ENCODE results near the gene RSAD1.

Gene RSAD1

GRCh38 chr17:50458270-50458669 lies 20.4 kb upstream of the RSAD1 start:
- DNase-seq (ENCODE audit: low read depth in 2 of 2): no peak

GRCh38 chr17:50458701-50459676 lies 19.7 kb upstream of the RSAD1 start:
- no peak for DNase-seq (ENCODE audit: low read depth in 2 of 2)

GRCh38 chr17:50459756-50460155 lies 18.9 kb upstream of the RSAD1 start:
- no peak for DNase-seq (ENCODE audit: low read depth in 2 of 2)

DNA sequence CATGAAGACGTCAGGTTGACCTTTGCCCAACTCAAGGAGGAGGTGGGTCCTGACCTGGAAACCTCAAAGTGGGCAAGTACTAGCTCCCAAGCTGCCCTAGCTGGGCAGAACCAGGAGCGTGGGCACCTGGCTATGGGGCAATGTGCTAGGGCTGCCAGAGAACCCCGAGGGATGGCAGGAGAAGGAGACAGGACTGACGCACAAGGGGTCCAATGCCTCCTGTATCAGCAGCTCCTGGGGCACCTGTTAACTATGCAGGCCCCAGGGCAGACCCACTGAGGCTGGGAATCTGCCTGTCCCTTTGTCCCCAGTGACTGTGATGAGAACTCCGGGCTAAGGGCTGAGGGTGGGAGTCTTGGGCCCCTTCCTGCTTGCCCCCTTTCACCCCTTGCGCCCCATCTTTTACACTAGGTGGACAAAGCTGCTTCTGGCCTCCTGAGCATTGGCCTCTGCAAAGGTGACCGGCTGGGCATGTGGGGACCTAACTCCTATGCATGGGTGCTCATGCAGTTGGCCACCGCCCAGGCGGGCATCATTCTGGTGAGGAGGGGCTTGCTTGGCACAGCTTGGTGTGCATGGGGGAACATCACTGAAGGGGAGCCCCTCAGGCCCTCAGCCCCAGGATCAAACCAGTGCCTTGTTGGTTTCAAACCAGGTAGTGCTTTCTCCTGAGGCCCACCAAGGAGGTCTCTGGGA lies 17.7 kb upstream of the RSAD1 start:
- no peak for DNase-seq (ENCODE audit: low read depth in 2 of 2)

GRCh38 chr17:50461550-50462132 lies 17.0 kb upstream of the RSAD1 start:
- DNase-seq (ENCODE audit: low read depth in 2 of 2): no peak

DNA sequence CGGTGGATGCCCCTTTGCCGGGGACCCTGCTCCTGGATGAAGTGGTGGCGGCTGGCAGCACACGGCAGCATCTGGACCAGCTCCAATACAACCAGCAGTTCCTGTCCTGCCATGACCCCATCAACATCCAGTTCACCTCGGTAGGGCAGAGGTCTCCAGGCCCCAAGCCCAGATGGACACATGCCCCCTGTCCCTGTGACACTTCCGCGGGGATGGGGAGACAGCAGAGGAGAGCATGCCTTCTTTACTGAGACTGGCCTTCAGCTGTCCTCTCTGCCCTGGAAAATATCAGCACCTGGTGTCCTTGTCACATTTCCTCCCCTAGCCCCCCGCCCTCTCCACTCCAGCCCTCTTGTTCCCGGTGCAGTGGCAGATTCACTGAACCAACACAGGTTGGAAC lies 16.2 kb upstream of the RSAD1 start:
- no peak for DNase-seq (ENCODE audit: low read depth in 2 of 2)

DNA sequence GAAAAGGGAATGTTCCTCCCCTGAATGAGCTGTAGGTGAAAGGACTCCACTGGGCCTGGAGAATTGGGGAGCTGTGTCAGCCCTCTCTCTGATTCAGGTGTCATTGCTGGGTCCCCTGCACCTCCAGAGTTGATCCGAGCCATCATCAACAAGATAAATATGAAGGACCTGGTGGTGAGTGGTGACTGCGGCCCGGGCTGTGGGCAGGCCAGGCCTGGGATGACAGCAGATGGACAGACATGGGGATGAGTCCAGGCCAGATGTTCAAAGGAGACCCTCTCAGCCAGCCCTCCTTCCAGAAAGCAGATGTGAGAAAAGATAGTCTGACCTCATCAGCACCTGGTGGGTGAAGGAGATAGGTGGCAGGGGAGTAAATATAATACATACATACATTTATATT lies 14.5 kb upstream of the RSAD1 start:
- no peak for DNase-seq (ENCODE audit: low read depth in 2 of 2)

- DNase-seq (ENCODE audit: low read depth in 2 of 2): no peak
Observed at GRCh38 chr17:50464736-50465135, 13.9 kb upstream of the RSAD1 start.

- no peak for DNase-seq (ENCODE audit: low read depth in 2 of 2)
Observed at GRCh38 chr17:50465171-50465570, 13.5 kb upstream of the RSAD1 start.

- no peak for DNase-seq (ENCODE audit: low read depth in 2 of 2)
Observed at GRCh38 chr17:50465635-50466034, 13.0 kb upstream of the RSAD1 start.

- DNase-seq (ENCODE audit: low read depth in 2 of 2): no peak
Observed at GRCh38 chr17:50466371-50467113, 12.1 kb upstream of the RSAD1 start.

- DNase-seq (ENCODE audit: low read depth in 2 of 2): no peak
Observed at GRCh38 chr17:50467114-50467854, 11.4 kb upstream of the RSAD1 start.

DNA sequence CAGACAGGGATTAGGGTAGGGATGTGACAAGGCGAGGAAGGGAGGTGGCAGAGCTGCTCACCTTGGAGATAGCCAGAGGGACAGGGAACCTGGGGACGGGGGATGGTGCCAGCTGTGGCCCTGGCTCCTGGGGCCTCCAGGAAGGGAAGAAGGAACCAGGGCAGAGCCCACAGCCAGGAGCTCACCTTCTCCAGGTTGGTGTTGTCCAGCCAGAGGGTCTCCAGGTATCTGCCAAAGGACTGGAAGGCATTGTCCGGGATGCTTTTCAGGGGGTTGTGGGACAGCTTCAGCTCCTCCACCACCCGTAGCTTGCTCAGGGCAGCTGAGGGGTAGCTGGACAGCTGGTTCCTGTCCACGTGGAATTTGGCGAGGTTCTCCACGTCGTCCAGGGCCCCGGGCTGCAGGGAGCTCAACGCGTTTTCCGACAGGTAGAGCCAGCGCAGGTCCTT lies 10.8 kb upstream of the RSAD1 start:
- no peak for DNase-seq (ENCODE audit: low read depth in 2 of 2)

GRCh38 chr17:50468304-50469207 lies 10.1 kb upstream of the RSAD1 start, which contains the start of gene CHAD:
Gene CHAD (minus strand): TSS chr17:50468880. CDS start chr17:50468813, 67 bp downstream.
- DNase-seq (ENCODE audit: low read depth in 2 of 2): no peak

- no peak for DNase-seq (ENCODE audit: low read depth in 2 of 2)
Observed at GRCh38 chr17:50469208-50469605, 9.5 kb upstream of the RSAD1 start.

GRCh38 chr17:50469671-50470305 lies 8.9 kb upstream of the RSAD1 start:
- no peak for DNase-seq (ENCODE audit: low read depth in 2 of 2)

DNA sequence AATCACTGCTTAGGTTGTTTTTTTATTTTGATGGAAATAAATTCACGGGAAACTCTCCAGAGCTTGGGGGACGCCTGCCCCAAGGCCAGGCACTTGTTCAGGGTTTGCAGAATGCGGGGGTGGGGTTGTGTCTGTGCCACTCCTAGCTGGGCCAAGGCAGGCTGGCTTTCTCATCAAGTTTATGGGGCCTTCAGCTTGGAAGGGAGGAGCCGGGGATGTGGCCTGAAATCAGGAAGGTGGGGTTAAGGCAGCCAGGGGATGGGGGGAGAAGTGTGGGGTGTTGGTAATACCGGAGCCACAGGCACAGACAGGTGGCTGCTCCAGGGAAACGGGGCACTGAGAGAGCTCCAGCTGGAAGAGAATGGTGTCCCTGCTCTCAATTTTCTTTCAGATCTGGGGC lies 8.2 kb upstream of the RSAD1 start:
- no peak for DNase-seq (ENCODE audit: low read depth in 2 of 2)

DNA sequence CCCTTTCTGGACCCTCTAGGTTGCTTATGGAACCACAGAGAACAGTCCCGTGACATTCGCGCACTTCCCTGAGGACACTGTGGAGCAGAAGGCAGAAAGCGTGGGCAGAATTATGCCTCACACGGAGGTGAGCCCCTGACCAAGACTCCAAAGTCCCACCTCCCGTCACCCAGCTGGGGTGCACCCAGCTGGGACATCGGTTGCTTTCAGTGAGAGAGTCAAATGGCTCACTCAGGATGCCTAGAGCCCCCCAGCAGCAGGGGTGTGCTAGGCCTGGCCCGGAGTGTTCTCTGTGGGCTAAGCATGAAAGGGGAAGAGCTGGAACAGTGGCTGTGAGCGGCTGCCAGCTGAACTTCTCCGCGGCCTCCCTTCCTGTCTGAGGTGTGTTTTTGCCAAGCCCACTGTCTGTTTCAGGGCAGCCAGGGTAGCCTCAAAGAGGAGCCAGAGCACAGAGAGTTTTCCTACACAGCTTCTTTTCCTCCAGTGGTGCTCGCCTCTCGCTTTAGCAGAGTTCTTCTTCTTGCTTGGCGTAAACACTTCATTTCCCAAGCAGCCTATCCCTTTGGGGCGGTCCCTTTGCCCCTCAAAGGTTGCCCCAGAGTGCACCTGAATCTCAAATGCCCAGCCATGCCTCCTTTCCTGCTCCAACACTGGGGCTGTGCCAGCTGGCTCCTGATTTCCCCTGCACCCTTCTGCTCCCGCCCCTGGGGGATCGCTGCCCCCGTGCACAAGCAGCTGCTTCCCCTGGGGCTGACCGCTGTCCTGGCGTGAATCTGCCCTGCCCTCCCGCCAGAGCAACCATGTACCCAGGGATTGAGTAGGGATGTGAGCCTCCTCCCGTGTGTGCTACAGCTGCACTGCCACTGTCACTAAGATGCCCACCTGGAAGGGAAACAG lies 7.4 kb upstream of the RSAD1 start:
- no peak for DNase-seq (ENCODE audit: low read depth in 2 of 2)
